Measurements from ENCODE around the gene FXR2.
A peak's percentile ranks its signal among the peaks of the same experiment; 100 is the strongest.

Gene FXR2

GRCh38 chr17:7651665-7652387, 37.1 kb upstream of the FXR2 start (continued):
- TF ChIP-seq ZSCAN18 (tag by site-specific recombination; IDR thresholded peaks at IDR 0.05) = no peak
- TF ChIP-seq ZNF398 (tag by site-specific recombination; IDR thresholded peaks at IDR 0.05) = peak; percentile 72
- no peak for TF ChIP-seq ZNF132 (tag by site-specific recombination; IDR thresholded peaks at IDR 0.05; ENCODE audit: borderline replicate concordance)
- TF ChIP-seq ZBTB26 (tag by site-specific recombination; optimal IDR thresholded peaks at IDR 0.05) = peak; percentile 16
- peak; percentile 67 for TF ChIP-seq EGR2 (tag by site-specific recombination; IDR thresholded peaks at IDR 0.05; ENCODE audit: low read depth)
- no peak for TF ChIP-seq ZNF202 (tag by site-specific recombination; IDR thresholded peaks at IDR 0.05; ENCODE audit: borderline replicate concordance)
- TF ChIP-seq ZNF561 (tag by site-specific recombination; IDR thresholded peaks at IDR 0.05; ENCODE audit: borderline replicate concordance) = 0 out of 2 replicates have a peak, but pooled peaks have one; percentile 45
- TF ChIP-seq ZSCAN23 (tag by site-specific recombination; IDR thresholded peaks at IDR 0.05) = no peak
- peak; percentile 22; the same call in 1 of the 2 replicates for TF ChIP-seq PATZ1 (tag by site-specific recombination; IDR thresholded peaks at IDR 0.05)

GRCh38 chr17:7651097-7651664, 36.5 kb upstream of the FXR2 start:
- ChIA-PET CTCF (interaction anchor here (0.5 to 7.2 kb wide), 9 partner anchors 14 to 92 kb away, joined by 3 to 57 read pairs (median 4); partner anchors contain the start of genes TP53 and WRAP53), POLR2A (interaction anchor here (0.6 to 5.3 kb wide), 20 partner anchors 9 to 468 kb away, joined by 3 to 113 read pairs (median 5); partner anchors contain the start of genes CYB5D1, EFNB3, FXR2 and MPDU1)
- Histone ChIP-seq H3K9me3 (ENCODE audit: control insufficient read depth, insufficient read depth, low read depth, low read length) (no peaks in the 10 kb centered on the region), H3K4me3 (ENCODE audit: low read depth, low read length) (peak overlapping the region; percentile 38), H3K36me3 (ENCODE audit: control insufficient read depth in 2 of 2, insufficient read depth in 1 of 2, low read length in 2 of 2) (no peaks in the 10 kb centered on the region), H3K4me1 (ENCODE audit: control insufficient read depth, insufficient read depth, low read length) (peaks cover 5% of the 10 kb centered on the region), H3K27ac (ENCODE audit: extremely low read depth, low read depth, low read length) (peak overlapping the region; percentile 39; the same call in 1 of the 2 replicates)
- peak; percentile 80 for TF ChIP-seq ZBTB20 (tag by site-specific recombination; IDR thresholded peaks at IDR 0.05)
- TF ChIP-seq ZNF24 (tag by site-specific recombination; IDR thresholded peaks at IDR 0.05) = no peak
- no peak for TF ChIP-seq ZNF16 (tag by site-specific recombination; IDR thresholded peaks at IDR 0.05; ENCODE audit: low read depth)
- TF ChIP-seq ZNF394 (tag by site-specific recombination; IDR thresholded peaks at IDR 0.05; ENCODE audit: borderline replicate concordance) = no peak
- no peak for TF ChIP-seq ZNF548 (tag by site-specific recombination; IDR thresholded peaks at IDR 0.05)
- TF ChIP-seq ZNF2 (tag by site-specific recombination; IDR thresholded peaks at IDR 0.05) = 0 out of 2 replicates have a peak, but pooled peaks have one; percentile 21
- TF ChIP-seq GLI4 (tag by site-specific recombination; IDR thresholded peaks at IDR 0.05) = 0 out of 2 replicates have a peak, but pooled peaks have one; percentile 11
- no peak for TF ChIP-seq ZNF138 (tag by site-specific recombination; IDR thresholded peaks at IDR 0.05; ENCODE audit: borderline replicate concordance)
- TF ChIP-seq ZNF302 (tag by site-specific recombination; IDR thresholded peaks at IDR 0.05; ENCODE audit: low read depth) = no peak
- no peak for TF ChIP-seq ZNF433 (tag by site-specific recombination; IDR thresholded peaks at IDR 0.05; ENCODE audit: low read depth)
- no peak for TF ChIP-seq ZNF292 (tag by site-specific recombination; IDR thresholded peaks at IDR 0.05; ENCODE audit: borderline replicate concordance, low read depth)
- TF ChIP-seq GFI1B (tag by site-specific recombination; IDR thresholded peaks at IDR 0.05) = no peak
- TF ChIP-seq ZNF596 (tag by site-specific recombination; IDR thresholded peaks at IDR 0.05) = no peak
- TF ChIP-seq GLIS2 (tag by site-specific recombination; IDR thresholded peaks at IDR 0.05) = no peak; the same call in 1 of the 2 replicates
- TF ChIP-seq ZNF221 (tag by site-specific recombination; IDR thresholded peaks at IDR 0.05; ENCODE audit: borderline replicate concordance) = no peak
- peak; percentile 30; the same call in 1 of the 2 replicates for TF ChIP-seq ZNF335 (tag by site-specific recombination; conservative IDR thresholded peaks at IDR 0.05)
- no peak for TF ChIP-seq ZFP41 (tag by site-specific recombination; IDR thresholded peaks at IDR 0.05; ENCODE audit: borderline replicate concordance)
- TF ChIP-seq ZNF223 (tag by site-specific recombination; IDR thresholded peaks at IDR 0.05) = no peak
- no peak for TF ChIP-seq REPIN1 (tag by site-specific recombination; IDR thresholded peaks at IDR 0.05; ENCODE audit: low read depth)
- no peak for TF ChIP-seq ZNF133 (tag by site-specific recombination; IDR thresholded peaks at IDR 0.05)
- TF ChIP-seq ZNF426 (tag by site-specific recombination; IDR thresholded peaks at IDR 0.05) = no peak
